K562 (cell line): ENCODE results near the gene PRSS22. TPM values are rescaled to one million over a fixed set of nuclear protein-coding genes. Genes with fewer than 3 reads are reported as not detected.

ENCODE experiments used
- ATF7 ChIP-seq: fragments of 450-650 bp; IDR thresholded peaks from 2 replicates; pipeline ENCODE4 v1.7.1; 2014; ENCODE audit warnings: mild to moderate bottlenecking, moderate library complexity
- BCL6 ChIP-seq: fragments of 250-450 bp; sonication (Bioruptor Pico); IDR thresholded peaks from 2 replicates; pipeline ENCODE4 v1.4.0; 2020
- CBFA2T2 ChIP-seq: fragments of 450-650 bp; conservative IDR thresholded peaks from 2 replicates; pipeline ENCODE4 v1.6.1; 2017; ENCODE audit warnings: mild to moderate bottlenecking
- CEBPB ChIP-seq: fragments of 450-650 bp; IDR thresholded peaks from 2 replicates; pipeline ENCODE4 v1.6.1; 2016; ENCODE audit warnings: missing genetic modification characterization, missing compliant biosample characterization
- EWSR1 ChIP-seq: fragments of 450-650 bp; IDR thresholded peaks from 2 replicates; pipeline ENCODE4 v1.6.1; 2018; ENCODE audit warnings: borderline replicate concordance, mild to moderate bottlenecking, low read depth, moderate library complexity; ENCODE audit not compliant: partially characterized antibody
- HNRNPL ChIP-seq: fragments of 200-400 bp; formaldehyde crosslinking; IDR thresholded peaks from 2 replicates; pipeline ENCODE4 v1.6.1; 2017; ENCODE audit warnings: low read depth, mild to moderate bottlenecking, low read length
- JUND ChIP-seq, 2 experiments: IDR thresholded peaks; 2 replicates in 1 of 2; 3 replicates in 1 of 2; pipeline ENCODE4 v1.6.1; 2011; ENCODE audit warnings: borderline replicate concordance in 2 of 2, low read depth in 2 of 2, low read length in 2 of 2, improper control_type of control experiment in 1 of 2, missing biosample characterization in 1 of 2, missing genetic modification characterization in 1 of 2, missing genetic modification reagents in 1 of 2
- NEUROD1 ChIP-seq: fragments of 150-350 bp; IDR thresholded peaks from 2 replicates; pipeline ENCODE4 v1.6.1; 2014; ENCODE audit warnings: borderline replicate concordance, low read length, low read depth; ENCODE audit not compliant: partially characterized antibody
- RAD21 ChIP-seq, 2 experiments: fragments of 250-450 bp in 1 of 2; fragments of 450-650 bp in 1 of 2; sonication (Bioruptor Pico) in 1 of 2; formaldehyde crosslinking in 1 of 2; IDR thresholded peaks in 1 of 2; conservative IDR thresholded peaks in 1 of 2; 2 replicates each; pipeline versions ENCODE4 v1.4.0 to v1.8.0; 2020 to 2022; ENCODE audit warnings: mild to moderate bottlenecking in 2 of 2, moderate library complexity in 1 of 2
- RBM34 ChIP-seq: fragments of 200-400 bp; formaldehyde crosslinking; IDR thresholded peaks from 2 replicates; pipeline ENCODE4 v1.6.1; 2018; ENCODE audit warnings: low read length, borderline replicate concordance; ENCODE audit not compliant: insufficient read depth
- SOX6 ChIP-seq: fragments of 450-650 bp; IDR thresholded peaks from 2 replicates; pipeline ENCODE4 v1.6.1; 2014; ENCODE audit warnings: mild to moderate bottlenecking
- STAT5B ChIP-seq: fragments of 250-450 bp; sonication (Bioruptor Pico); IDR thresholded peaks from 2 replicates; pipeline ENCODE4 v1.8.0; 2021; ENCODE audit warnings: mild to moderate bottlenecking, inconsistent platforms
- ZNF3 ChIP-seq: fragments of 250-450 bp; sonication (Bioruptor Pico); IDR thresholded peaks from 2 replicates; pipeline ENCODE4 v1.5.0; 2021; ENCODE audit warnings: mild to moderate bottlenecking, moderate library complexity
- ZNF668 ChIP-seq: fragments of 250-450 bp; sonication (Bioruptor Pico); IDR thresholded peaks from 2 replicates; pipeline ENCODE4 v1.8.0; 2022; ENCODE audit warnings: mild to moderate bottlenecking, inconsistent platforms
- polyA plus RNA-seq, 8 experiments: library from polyadenylated mRNA; depleted of rRNA in 4 of 8; stranded (reverse) in 5 of 8; unstranded in 3 of 8; fragments of >200 nt; fragmentation: Nextera tagmentation in 2 of 8; fragmentation: Illumina TruSeq in 1 of 8; extraction: Ambion mirVana in 2 of 8; extraction: Trizol in 1 of 8; gene quantifications; 2 replicates each; pipeline versions ENCODE4 v1.2.1 to v1.2.3, GENCODE V29; 2011 to 2014; ENCODE audit warnings: inconsistent platforms in 1 of 8, missing spikeins in 1 of 8
- total RNA-seq, 7 experiments: library from RNA; depleted of rRNA in 6 of 7; stranded (reverse); fragments of >200 nt in 6 of 7; fragmentation: Illumina TruSeq in 2 of 7; extraction: Trizol in 2 of 7; gene quantifications; 2 replicates each; pipeline versions ENCODE4 v1.2.1 to v1.2.3, GENCODE V29; 2011 to 2021; ENCODE audit warnings: low replicate concordance in 1 of 7
- TF ChIP-seq, protein P1 (sequence below): fragments of 250-450 bp; sonication (Bioruptor Pico); IDR thresholded peaks from 2 replicates; pipeline ENCODE4 v1.4.0; 2020; ENCODE audit warnings: mild to moderate bottlenecking, moderate library complexity
- TF ChIP-seq, protein P2 (sequence below): fragments of 200-800 bp; sonication (Bioruptor generic); IDR thresholded peaks from 2 replicates; pipeline ENCODE4 v1.6.1; 2017; ENCODE audit warnings: missing genetic modification characterization, missing compliant biosample characterization
- TF ChIP-seq, protein P3 (sequence below): fragments of 250-450 bp; sonication (Bioruptor Pico); IDR thresholded peaks from 2 replicates; pipeline ENCODE4 v1.8.0; 2022; ENCODE audit warnings: moderate library complexity, mild to moderate bottlenecking, inconsistent platforms
- TF ChIP-seq, protein P4 (sequence below): fragments of 250-450 bp; sonication (Bioruptor Pico); IDR thresholded peaks from 2 replicates; pipeline ENCODE4 v1.8.0; 2021; ENCODE audit warnings: borderline replicate concordance, mild to moderate bottlenecking, moderate library complexity; ENCODE audit not compliant: poor library complexity, severe bottlenecking
- TF ChIP-seq, protein P5 (sequence below): fragments of 450-650 bp; IDR thresholded peaks from 2 replicates; pipeline ENCODE4 v1.6.1; 2016; ENCODE audit warnings: low read depth, mild to moderate bottlenecking, moderate library complexity
- TF ChIP-seq, protein P6 (sequence below): fragments of 200-800 bp; sonication (Bioruptor generic); IDR thresholded peaks from 2 replicates; pipeline ENCODE4 v1.6.1; 2017; ENCODE audit warnings: missing genetic modification characterization, missing compliant biosample characterization

PRSS22 gene
- total and polyA plus RNA-seq, 9 of the 15 experiments (the other 6 are each of a cell fraction or from before 2014, with no cell fraction given) = 0.13 to 0.42 TPM; not detected in 7

DNA sequence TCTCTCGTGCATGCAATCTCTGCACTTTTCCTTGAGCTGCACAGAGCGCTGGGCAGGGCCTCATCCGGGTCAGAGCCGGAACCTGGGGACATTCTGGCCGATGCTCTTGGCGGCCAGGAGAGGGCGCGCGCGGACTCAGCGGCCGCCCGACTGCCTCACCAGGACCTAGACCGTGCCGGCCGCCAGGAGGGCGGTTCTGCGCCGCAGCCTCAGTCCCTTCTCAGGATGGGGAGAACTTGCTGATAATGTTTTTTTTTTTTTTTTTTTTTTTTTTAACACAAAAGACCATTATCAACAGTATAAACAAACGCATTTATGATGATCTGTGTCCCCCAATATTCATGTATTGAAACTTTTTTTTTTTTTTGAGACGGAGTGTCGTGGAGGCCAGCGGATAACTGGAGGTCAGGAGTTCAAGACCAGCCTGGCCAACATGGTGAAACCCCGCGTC, 17.0 kb upstream of the PRSS22 start (continued):
- TF ChIP-seq, protein P1, sequence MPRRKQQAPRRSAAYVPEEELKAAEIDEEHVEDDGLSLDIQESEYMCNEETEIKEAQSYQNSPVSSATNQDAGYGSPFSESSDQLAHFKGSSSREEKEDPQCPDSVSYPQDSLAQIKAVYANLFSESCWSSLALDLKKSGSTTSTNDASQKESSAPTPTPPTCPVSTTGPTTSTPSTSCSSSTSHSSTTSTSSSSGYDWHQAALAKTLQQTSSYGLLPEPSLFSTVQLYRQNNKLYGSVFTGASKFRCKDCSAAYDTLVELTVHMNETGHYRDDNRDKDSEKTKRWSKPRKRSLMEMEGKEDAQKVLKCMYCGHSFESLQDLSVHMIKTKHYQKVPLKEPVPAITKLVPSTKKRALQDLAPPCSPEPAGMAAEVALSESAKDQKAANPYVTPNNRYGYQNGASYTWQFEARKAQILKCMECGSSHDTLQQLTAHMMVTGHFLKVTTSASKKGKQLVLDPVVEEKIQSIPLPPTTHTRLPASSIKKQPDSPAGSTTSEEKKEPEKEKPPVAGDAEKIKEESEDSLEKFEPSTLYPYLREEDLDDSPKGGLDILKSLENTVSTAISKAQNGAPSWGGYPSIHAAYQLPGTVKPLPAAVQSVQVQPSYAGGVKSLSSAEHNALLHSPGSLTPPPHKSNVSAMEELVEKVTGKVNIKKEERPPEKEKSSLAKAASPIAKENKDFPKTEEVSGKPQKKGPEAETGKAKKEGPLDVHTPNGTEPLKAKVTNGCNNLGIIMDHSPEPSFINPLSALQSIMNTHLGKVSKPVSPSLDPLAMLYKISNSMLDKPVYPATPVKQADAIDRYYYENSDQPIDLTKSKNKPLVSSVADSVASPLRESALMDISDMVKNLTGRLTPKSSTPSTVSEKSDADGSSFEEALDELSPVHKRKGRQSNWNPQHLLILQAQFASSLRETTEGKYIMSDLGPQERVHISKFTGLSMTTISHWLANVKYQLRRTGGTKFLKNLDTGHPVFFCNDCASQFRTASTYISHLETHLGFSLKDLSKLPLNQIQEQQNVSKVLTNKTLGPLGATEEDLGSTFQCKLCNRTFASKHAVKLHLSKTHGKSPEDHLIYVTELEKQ (CRISPR knock-in tag) = no peak
- TF ChIP-seq NEUROD1 = no peak
- TF ChIP-seq, protein P2, sequence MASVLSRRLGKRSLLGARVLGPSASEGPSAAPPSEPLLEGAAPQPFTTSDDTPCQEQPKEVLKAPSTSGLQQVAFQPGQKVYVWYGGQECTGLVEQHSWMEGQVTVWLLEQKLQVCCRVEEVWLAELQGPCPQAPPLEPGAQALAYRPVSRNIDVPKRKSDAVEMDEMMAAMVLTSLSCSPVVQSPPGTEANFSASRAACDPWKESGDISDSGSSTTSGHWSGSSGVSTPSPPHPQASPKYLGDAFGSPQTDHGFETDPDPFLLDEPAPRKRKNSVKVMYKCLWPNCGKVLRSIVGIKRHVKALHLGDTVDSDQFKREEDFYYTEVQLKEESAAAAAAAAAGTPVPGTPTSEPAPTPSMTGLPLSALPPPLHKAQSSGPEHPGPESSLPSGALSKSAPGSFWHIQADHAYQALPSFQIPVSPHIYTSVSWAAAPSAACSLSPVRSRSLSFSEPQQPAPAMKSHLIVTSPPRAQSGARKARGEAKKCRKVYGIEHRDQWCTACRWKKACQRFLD (CRISPR knock-in tag) = no peak
- no peak for TF ChIP-seq HNRNPL
- TF ChIP-seq EWSR1 = no peak
- no peak for TF ChIP-seq ZNF668 (CRISPR knock-in tag)
- peak; percentile 78 to 91 for TF ChIP-seq RAD21 (CRISPR knock-in tag; conservative IDR thresholded peaks at IDR 0.05 in 1 of 2, IDR thresholded peaks at IDR 0.05 in 1 of 2)
- TF ChIP-seq BCL6 (CRISPR knock-in tag) = no peak
- TF ChIP-seq ATF7 = no peak
- TF ChIP-seq, protein P3, sequence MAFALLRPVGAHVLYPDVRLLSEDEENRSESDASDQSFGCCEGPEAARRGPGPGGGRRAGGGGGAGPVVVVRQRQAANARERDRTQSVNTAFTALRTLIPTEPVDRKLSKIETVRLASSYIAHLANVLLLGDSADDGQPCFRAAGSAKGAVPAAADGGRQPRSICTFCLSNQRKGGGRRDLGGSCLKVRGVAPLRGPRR (CRISPR knock-in tag) = no peak
- 0 out of 2 replicates have a peak, but pooled peaks have one; percentile 18 for TF ChIP-seq JUND (IDR thresholded peaks at IDR 0.05; ENCODE audit: borderline replicate concordance, low read depth, low read length)
- TF ChIP-seq JUND (tag; IDR thresholded peaks at IDR 0.05; ENCODE audit: borderline replicate concordance, low read depth, low read length) = peak; percentile 12; the same call in 1 of the 3 replicates
- TF ChIP-seq STAT5B (CRISPR knock-in tag) = no peak
- TF ChIP-seq, protein P4, sequence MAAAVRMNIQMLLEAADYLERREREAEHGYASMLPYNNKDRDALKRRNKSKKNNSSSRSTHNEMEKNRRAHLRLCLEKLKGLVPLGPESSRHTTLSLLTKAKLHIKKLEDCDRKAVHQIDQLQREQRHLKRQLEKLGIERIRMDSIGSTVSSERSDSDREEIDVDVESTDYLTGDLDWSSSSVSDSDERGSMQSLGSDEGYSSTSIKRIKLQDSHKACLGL = no peak
- TF ChIP-seq SOX6 = no peak
- TF ChIP-seq, protein P5, sequence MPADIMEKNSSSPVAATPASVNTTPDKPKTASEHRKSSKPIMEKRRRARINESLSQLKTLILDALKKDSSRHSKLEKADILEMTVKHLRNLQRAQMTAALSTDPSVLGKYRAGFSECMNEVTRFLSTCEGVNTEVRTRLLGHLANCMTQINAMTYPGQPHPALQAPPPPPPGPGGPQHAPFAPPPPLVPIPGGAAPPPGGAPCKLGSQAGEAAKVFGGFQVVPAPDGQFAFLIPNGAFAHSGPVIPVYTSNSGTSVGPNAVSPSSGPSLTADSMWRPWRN = no peak
- TF ChIP-seq ZNF3 (CRISPR knock-in tag) = no peak
- TF ChIP-seq, protein P6, sequence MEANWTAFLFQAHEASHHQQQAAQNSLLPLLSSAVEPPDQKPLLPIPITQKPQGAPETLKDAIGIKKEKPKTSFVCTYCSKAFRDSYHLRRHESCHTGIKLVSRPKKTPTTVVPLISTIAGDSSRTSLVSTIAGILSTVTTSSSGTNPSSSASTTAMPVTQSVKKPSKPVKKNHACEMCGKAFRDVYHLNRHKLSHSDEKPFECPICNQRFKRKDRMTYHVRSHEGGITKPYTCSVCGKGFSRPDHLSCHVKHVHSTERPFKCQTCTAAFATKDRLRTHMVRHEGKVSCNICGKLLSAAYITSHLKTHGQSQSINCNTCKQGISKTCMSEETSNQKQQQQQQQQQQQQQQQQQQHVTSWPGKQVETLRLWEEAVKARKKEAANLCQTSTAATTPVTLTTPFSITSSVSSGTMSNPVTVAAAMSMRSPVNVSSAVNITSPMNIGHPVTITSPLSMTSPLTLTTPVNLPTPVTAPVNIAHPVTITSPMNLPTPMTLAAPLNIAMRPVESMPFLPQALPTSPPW = no peak
- no peak for TF ChIP-seq RBM34
- TF ChIP-seq CBFA2T2 = no peak
- TF ChIP-seq CEBPB (tag) = no peak
